Transverse colon (tissue), 4 donors: Measurements from ENCODE around the gene PCDHB10.

Source experiments
- EP300 ChIP-seq: sonication (generic); formaldehyde crosslinking; IDR thresholded peaks from one replicate; pipeline ENCODE4 v1.6.1; 2017; ENCODE audit warnings: antibody characterized with exemption, low read depth
- POLR2A ChIP-seq: fragments of 450-650 bp; IDR thresholded peaks from one replicate; pipeline ENCODE4 v1.6.1; 2016; ENCODE audit warnings: antibody characterized with exemption, mild to moderate bottlenecking, moderate library complexity
- POLR2AphosphoS5 ChIP-seq, 3 donors: sonication (generic); formaldehyde crosslinking; IDR thresholded peaks; one replicate each; pipeline ENCODE4 v1.6.1; 2016; ENCODE audit warnings: antibody characterized with exemption in 3 of 3
- TF ChIP-seq, protein P1 (sequence below), 5 experiments: fragments of 200-600 bp in 3 of 5; fragments of 450-650 bp in 2 of 5; sonication (generic) in 3 of 5; IDR thresholded peaks; 1 replicate in 2 of 5; 2 replicates in 3 of 5; pipeline ENCODE4 v1.5.1; 2016 to 2017; ENCODE audit warnings: antibody characterized with exemption in 5 of 5, inconsistent platforms in 3 of 5, mild to moderate bottlenecking in 2 of 5, moderate library complexity in 1 of 5

DNA sequence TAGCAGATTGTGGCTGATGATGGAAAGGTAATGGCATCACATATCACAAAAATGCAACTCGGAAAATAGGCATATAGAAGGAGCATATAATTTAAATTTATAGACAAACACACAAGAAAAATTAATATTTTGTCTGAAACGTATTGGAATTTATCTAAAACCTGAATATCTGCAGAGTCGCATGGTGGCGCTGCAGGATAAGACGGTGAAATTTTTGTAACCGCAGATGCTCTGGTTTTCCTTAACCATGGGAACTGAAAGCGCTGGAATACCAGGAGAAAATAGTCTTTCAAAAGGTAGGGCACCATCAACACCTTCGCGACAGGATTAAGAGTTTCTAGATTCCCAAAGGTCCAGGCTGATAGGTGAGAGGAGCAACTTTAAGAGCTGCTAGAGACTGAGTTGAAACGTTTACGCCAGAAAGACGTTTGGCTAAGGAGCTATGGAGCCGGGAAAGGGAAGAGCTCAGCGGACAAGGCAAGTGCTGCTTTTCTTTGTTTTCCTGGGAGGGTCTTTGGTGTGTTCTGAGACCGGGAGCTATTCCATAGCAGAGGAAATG, 42.0 kb downstream of the PCDHB10 start:
- TF ChIP-seq POLR2A = no peak
- TF ChIP-seq POLR2AphosphoS5 (IDR thresholded peaks at IDR 0.05) = no peak
- TF ChIP-seq, protein P1, sequence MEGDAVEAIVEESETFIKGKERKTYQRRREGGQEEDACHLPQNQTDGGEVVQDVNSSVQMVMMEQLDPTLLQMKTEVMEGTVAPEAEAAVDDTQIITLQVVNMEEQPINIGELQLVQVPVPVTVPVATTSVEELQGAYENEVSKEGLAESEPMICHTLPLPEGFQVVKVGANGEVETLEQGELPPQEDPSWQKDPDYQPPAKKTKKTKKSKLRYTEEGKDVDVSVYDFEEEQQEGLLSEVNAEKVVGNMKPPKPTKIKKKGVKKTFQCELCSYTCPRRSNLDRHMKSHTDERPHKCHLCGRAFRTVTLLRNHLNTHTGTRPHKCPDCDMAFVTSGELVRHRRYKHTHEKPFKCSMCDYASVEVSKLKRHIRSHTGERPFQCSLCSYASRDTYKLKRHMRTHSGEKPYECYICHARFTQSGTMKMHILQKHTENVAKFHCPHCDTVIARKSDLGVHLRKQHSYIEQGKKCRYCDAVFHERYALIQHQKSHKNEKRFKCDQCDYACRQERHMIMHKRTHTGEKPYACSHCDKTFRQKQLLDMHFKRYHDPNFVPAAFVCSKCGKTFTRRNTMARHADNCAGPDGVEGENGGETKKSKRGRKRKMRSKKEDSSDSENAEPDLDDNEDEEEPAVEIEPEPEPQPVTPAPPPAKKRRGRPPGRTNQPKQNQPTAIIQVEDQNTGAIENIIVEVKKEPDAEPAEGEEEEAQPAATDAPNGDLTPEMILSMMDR (IDR thresholded peaks at IDR 0.05) = peak in 1 of 5 experiments; percentile 14
- TF ChIP-seq EP300 = no peak
